Activated CD4-positive, alpha-beta T cell treated with anti-CD3 and anti-CD28 coated beads, Interleukin-2, amount 50 U/mL, for 24 hours (primary cell): ENCODE data around the gene ARSB.

Experiments
- DNase-seq, 2 donors: peaks; one replicate each; pipeline ENCODE4 v3.0.0-alpha.2; 2020; ENCODE audit warnings: low read depth in 1 of 2, low spot score in 1 of 2

Gene ARSB

GRCh38 chr5:78838753-78839152 is 146.4 kb downstream of the ARSB start:
- no peak for DNase-seq

DNA sequence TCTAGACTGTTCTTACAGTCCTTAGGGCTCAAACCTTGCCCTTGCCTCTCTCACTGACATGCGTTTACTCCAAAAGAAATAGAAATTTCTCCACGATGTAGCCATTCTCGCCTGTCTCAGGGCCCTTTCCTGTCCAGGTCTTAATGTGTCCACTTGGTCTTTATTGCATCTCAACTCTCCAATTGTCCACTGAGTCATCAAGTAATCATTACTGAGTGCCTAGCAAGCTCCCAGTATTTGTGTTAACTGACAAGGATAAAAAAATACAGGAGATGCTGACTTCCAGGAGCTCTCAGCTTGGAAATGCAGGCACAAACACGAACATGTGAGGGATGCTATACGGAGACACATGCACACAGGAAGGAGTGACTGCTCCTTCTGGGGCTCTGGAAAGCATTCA is 147.3 kb downstream of the ARSB start:
- no peak for DNase-seq

GRCh38 chr5:78835176-78835575 is 149.9 kb downstream of the ARSB start:
- DNase-seq: no peak

- DNase-seq: no peak
These were observed 151.8 kb downstream of the ARSB start for GRCh38 chr5:78833284-78833683.

DNA sequence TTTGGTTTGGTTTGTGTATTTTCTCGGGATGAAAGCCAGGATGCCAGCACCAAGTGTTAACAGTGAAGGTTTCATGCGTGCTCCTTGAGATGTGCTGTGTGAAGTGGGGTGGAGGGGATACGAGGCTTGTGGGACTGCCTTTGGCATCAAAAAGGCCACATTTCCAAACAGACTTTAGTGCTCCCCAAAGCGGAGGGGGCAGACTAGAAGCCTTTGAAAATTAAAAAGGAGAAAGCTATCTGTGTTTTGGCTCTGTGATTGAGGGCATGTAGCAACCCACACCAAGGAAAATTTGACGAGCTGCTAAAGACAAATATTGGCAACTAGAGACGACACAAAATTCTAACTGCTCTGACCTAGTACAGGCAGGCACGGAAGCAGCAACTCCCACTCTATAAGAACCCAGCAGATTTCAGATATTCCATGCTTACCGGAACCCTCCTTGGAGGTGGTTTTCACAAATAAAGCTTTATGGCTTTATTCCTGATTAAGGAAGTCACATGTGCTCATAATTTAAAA is 154.5 kb downstream of the ARSB start:
- DNase-seq: no peak

DNA sequence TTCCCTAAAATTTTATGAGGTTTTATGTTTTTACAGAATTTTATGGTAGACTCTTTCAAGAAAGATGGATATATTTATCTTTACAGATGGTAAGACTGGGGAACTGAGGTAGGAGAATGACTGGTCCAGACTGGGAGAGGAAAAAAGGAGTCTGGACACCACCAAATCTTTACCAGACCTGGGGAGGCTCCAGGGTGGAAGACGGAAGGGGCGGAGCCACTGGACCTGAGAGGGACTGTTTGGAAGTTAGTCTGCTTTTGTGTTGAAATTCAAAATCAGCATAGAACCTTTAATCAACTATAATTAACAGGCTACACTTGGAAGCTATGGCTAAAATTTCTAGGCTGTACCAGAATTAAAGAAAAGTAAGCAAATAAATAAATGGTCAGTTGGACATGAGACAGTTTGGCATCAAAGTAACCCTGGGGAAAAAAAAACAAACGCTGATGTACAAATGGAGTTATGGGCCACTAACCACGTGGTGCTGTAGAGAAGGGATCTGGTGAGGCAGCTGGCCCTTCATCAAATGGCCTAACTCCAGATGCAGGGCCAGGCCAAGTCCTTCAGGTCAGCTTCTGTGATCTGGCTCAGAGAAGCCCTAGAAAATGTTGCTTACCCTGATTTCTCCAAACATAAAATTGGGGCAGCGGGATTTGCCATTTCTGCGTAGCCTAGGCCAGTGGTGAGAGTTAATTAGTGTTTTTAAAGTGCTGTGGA is 155.1 kb downstream of the ARSB start:
- no peak for DNase-seq

GRCh38 chr5:78827725-78828124 is 157.4 kb downstream of the ARSB start:
- DNase-seq: no peak

DNA sequence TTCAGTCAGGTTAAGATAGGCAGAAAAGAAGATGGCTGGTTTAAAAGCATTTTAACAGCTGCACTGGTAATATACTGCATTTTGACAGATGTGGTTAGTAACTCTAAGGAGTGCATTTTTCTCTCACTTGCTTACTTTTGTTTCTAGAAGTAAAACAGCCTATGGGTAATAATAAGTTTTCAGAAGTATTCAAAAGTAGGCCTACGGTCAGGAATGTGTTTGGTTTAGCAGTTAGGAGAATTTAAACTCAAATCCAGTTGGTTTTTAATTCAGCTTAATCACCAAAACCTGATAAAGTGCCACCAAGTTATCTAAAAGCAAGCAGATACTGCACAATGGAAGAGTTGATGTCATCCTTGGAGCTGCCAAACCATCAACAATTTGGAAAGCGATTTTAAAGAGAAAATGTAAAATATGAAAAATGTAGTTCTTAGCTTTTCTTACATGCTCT is 160.3 kb downstream of the ARSB start:
- DNase-seq: no peak

DNA sequence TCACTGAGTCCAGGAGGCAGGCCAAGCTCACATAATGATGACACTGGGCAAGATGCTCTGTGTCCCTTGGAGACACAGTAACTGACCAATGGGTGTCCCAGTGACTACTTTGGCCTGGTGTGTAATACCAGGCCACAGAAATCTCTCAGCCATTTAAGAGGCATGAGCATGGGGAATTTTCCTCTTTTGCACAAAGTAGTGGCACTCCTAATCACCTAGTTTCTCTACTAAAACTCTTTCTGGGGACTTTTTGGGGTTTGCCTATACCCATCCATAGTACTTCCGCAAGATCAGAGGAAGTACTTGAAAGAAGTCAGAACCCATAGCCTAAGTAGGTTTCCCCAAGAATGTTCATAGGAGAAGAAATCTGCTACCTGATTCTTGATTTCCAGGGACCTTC is 161.9 kb downstream of the ARSB start:
- no peak for DNase-seq

GRCh38 chr5:78821536-78822021 is 163.5 kb downstream of the ARSB start:
- DNase-seq: no peak

GRCh38 chr5:78819707-78820106 is 165.4 kb downstream of the ARSB start:
- no peak for DNase-seq

DNA sequence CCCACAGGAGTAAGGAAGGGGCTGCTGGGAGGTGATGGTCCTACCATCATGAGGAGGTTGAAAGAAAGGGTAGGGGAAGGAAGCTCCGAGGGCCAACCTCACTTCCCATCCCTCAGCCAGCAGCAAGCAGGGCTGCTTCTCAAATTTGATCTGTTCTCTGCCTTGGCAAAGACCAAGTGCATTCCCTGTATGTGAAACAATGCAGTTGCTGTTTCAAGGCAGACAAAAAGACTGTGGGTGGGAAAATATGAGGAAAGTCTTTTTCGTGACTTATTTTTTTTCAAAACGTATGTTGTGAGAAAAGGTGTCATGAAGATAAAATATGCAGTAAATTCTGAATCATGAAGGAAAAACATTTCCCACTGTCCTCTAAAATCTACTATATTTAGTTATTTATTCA is 165.9 kb downstream of the ARSB start:
- no peak for DNase-seq

DNA sequence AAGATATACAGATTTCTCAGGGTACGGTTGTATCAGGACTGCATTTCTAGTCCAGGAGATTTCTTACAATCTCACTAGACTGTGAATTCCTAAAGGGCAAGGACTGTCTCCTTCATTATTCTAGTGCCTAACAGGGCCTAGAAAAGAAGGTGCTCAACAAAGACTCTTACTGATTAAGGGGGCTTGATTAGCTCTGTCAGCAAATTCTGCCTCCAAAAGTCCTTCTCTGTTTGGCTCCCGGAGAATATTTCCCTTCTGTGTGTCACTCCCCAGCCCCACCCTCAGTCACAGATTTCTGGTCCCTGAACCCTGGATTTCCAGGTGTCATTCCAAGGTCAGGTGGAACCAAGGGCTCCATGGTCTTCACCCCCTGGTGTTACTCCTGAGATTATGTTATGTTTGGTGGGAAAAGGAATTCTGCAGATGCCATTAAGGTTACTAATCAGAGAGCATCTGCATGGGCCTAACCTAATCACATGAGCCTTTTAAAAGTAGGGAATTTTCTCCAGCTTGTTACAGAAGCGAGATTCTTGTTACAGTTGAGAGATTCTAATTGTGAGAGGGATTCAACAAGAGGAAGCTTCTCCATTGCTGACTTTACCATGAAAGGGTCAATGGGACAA is 168.9 kb downstream of the ARSB start:
- DNase-seq: no peak

GRCh38 chr5:78813906-78814530 is 171.1 kb downstream of the ARSB start:
- DNase-seq: no peak

GRCh38 chr5:78813286-78813685 is 171.8 kb downstream of the ARSB start:
- DNase-seq: no peak

DNA sequence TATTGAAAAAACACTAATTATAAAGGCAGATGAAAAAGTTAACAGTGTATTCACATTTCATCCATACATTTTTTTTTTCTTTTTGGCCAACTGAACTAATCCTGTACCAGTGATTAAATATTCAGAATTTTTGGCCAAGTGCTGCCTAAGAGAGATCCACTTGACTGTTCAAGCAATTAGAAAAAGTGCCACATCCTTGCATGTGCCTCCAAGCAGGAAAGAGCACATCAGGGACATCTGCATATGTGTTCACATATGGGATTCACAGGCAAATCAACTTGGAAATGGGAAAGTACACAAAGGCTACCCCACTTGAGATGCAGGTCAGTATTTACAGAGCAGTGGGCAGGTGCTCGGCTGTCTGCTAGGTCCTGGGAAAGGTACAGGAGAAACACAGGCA is 173.2 kb downstream of the ARSB start:
- no peak for DNase-seq

DNA sequence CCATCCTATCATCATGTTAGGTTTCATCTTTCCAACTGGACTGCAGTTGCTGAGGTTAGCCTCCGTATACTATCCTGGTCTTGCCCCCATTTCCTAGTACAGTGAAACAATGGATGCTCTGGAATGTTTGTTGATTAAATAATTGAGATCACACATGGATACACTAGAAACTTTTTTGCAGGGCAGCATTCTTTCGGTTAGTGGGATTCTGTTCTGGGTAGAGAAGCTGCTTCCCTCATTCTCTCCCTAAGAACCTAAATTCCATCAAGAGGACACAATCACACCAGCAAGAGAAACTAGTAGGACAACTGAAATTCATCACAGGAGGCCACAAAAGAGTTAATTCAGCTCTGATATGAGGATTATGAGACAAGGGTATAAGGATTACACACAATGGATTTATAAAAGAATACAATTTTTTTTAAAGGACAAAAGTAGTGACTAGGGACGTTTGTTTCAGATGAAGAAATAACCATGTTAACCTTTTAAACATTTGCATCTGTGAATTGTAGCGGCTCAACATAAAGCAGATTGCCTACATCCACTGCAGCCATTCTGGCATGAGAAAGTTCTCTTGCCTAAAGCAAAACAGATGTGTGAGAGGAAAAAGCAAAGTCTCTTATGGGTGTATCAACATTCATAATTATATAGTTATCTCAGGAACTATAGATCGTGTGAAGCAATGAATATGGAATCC is 173.8 kb downstream of the ARSB start:
- DNase-seq: no peak

DNA sequence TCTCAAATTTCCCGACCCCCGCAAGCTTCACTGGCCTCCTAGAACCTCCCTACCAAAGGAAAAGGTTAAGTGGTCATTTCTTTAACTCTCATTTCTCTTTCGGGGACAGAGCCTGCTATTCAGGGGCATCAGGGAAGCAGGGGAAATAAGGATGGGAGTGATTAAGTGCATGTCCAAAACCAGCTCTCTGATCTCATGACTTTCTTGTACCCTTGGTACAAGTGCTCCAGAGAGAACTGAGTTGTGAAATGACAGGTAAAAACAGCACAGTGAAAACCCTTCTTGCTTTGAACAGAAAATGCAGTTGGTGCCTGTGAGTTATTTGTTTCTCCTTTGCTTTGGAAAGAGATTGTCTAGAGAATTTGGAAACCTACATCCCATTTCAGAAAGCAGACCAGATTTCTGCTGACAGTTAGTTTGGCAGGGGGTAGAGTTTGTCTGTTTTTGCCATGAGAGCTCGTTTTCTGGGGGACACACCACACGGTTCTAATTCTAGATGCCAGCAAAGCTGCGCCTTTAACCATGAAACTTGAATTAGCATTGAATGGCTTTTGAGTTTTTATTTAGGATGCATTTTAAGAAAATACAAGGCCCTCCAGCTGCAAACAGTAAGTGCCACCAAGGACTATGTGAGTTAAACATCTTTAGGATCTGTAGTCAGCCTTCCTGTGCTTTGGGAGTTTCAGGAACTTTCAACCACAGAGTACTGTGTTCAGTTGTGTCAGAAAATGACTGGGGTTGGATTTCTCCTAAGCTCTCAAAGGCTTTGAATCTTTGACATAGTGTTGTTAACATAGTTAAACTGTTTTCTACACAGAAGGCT is 174.8 kb downstream of the ARSB start:
- no peak for DNase-seq

DNA sequence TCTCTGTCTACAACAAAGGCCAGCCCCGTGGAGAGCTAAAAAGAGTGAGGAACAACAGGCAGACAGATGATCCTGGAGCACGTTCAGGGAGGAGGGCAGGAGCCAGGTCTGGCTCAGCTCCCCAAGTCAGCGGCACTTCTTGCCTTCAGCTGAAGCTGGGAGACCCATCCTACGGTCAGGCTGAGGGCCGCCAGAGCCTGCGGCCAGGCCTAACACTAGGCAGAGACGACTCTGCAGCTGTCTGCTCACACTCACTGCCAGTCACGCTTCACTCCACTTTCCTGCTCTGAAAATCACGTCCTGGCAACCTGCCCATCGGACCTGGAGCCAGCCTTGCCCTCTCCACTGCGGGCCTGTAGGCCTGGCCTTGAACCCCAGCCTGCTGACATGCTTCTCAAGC is 175.7 kb downstream of the ARSB start:
- DNase-seq: no peak

DNA sequence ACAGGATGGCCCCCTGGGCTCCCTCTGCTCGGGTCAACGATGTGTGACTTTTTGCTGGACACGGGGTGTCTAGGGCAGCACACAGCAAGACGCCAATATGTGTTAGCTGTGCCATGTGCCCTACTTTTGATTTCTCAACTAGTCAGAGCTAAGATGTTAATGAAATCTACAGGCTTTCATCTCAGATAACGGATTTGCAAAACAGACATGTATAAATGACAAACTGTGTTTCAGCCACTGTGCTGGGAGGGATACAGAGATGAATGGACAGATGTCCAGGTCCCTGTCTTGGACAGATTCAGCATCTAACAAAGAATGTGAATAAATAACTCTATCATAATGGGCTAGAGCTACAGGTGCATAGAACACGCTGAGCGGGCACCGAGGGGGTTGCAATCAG is 176.3 kb downstream of the ARSB start:
- no peak for DNase-seq

DNA sequence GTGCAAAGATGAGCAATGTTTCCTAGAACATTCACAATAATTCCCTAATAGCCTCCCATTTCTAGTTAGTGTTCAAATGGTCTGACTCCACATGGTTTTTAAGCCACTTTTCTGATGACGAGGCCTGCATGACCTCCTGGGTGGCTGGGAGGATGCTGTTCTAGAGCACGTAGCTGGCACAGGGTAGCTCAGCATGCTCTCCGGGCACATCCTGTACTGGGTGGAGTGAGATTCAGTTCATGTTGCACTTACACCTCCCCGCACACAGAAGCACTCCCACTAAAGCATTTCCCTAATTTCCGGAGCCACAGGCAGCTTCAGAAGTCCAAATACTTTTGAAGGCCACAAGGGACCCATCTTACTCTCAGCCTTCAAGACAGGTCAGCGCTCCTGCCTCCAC is 176.7 kb downstream of the ARSB start:
- no peak for DNase-seq
